ENCODE results near the gene RAD51B. TPM values are rescaled to one million over a fixed set of nuclear protein-coding genes. Genes with fewer than 3 reads are reported as not detected.
A peak's percentile ranks its signal among the peaks of the same experiment; 100 is the strongest.

Gene RAD51B
- total and polyA plus RNA-seq, 3 donors from 2014 or later: 5.5 to 22.5 (median 19.1) TPM

DNA sequence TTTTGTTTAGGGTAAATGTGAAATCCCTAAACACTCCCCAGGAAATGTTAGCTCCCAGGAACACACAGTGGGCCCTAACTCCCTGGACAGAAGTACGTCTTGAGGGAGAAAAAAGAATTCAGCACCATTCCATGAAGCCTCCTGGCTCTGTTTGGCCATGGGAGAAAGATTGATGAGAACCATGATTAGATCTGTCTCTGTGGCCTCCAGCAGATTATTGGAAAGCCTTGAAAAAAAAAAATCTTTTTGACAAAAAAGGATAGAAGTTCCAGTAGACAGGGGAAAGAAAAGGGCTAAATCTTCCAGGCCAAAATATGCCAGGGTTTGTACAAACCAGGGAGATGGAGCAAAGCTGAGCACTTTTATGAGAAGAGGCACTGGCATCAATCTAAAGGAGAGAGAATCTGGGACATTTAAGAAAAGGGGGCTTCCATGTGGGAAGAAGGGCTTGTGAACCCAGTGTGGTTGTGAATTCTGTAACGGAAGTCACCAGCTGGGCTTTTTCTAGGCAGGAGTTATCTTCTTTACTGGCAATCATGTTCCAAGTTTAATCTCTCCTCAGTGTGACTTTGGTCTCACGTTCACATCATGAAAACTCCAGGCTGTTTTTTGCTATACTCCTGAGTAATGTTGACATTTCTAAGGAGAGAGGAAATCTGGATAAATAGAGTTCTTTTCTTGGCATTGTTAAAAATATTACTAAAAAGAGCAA is 426.7 kb downstream of the RAD51B start:
- TF ChIP-seq, protein P1, sequence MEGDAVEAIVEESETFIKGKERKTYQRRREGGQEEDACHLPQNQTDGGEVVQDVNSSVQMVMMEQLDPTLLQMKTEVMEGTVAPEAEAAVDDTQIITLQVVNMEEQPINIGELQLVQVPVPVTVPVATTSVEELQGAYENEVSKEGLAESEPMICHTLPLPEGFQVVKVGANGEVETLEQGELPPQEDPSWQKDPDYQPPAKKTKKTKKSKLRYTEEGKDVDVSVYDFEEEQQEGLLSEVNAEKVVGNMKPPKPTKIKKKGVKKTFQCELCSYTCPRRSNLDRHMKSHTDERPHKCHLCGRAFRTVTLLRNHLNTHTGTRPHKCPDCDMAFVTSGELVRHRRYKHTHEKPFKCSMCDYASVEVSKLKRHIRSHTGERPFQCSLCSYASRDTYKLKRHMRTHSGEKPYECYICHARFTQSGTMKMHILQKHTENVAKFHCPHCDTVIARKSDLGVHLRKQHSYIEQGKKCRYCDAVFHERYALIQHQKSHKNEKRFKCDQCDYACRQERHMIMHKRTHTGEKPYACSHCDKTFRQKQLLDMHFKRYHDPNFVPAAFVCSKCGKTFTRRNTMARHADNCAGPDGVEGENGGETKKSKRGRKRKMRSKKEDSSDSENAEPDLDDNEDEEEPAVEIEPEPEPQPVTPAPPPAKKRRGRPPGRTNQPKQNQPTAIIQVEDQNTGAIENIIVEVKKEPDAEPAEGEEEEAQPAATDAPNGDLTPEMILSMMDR (IDR thresholded peaks at IDR 0.05): no peak
- no peak for TF ChIP-seq POLR2A (IDR thresholded peaks at IDR 0.05)
- Histone ChIP-seq H3K4me1 (peaks cover 66% of the 10 kb centered on the region), H3K27ac (peak overlapping the region; percentile 76 to 79), H3K27me3 (no peaks in the 10 kb centered on the region), H3K36me3 (ENCODE audit: low read depth, missing control alignments) (no peaks in the 10 kb centered on the region), H3K9me3 (no peaks in the 10 kb centered on the region), H3K4me3 (no peak overlapping the region)
- WGBS, 2 donors: 30 to 39% methylated on average over 3 of the region's 3 CpGs
- peak; percentile 46 for DNase-seq
- intact Hi-C loops (cut with DNase I; ENCODE audit: low total_unique reads): loop anchor here (5.0 to 10.0 kb wide), 3 partner anchors 301 to 569 kb away; no protein-coding TSS in a partner anchor

DNA sequence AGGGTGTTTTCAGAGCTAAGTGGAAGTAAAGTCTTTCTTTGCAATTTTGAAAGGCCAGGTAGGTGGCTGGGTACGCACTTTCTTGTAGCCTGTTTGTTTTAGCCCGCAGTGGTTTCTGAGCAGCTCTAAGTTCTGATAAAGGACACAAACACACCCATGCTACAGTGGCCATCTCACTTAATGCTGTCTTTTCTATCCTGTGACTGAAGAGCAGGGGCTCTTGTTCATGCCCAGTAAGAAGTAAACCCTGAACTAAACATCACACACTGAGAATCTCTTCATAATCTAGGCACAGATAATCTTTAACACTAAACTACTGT is 427.2 kb downstream of the RAD51B start:
- H3K27me3 ChIP-seq: no peaks in the 10 kb centered on the region

DNA sequence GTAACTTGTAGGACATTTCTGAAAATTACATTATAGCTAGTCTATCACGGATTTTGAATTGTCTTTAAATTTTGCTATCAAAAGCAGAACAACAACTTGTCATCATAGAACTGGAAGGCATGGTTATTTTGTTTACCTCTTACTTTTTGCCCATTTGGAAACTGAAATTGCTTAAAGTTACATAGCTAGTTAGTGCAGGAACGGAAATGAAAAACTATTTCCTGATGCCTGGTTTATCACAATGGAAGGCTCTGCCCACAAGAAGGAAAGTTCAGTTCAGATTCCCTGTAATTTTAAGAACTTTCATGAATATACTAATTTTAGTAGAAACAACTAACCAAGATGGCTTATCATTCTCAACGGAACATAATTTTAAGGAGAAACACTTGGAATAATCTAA is 427.7 kb downstream of the RAD51B start:
- no peak for TF ChIP-seq POLR2A (IDR thresholded peaks at IDR 0.05)
- TF ChIP-seq, protein P1 (IDR thresholded peaks at IDR 0.05): no peak
- peaks cover 70% of the 10 kb centered on the region for H3K4me1 ChIP-seq

More for the DNA sequence above, 427.2 kb downstream of the RAD51B start:
- TF ChIP-seq POLR2A (IDR thresholded peaks at IDR 0.05): no peak
- TF ChIP-seq, protein P1 (IDR thresholded peaks at IDR 0.05): no peak
- 30 to 48% methylated on average over 2 of the region's 2 CpGs for WGBS, 2 donors
- no peak for DNase-seq
- Histone ChIP-seq H3K9me3 (no peaks in the 10 kb centered on the region), H3K4me1 (peaks cover 70% of the 10 kb centered on the region), H3K27ac (peak overlapping the region; percentile 76 to 79), H3K36me3 (ENCODE audit: low read depth, missing control alignments) (no peaks in the 10 kb centered on the region), H3K4me3 (no peak overlapping the region)
- intact Hi-C loops (cut with DNase I; ENCODE audit: low total_unique reads): loop anchor here (5.0 to 10.0 kb wide), 3 partner anchors 302 to 568 kb away; no protein-coding TSS in a partner anchor

DNA sequence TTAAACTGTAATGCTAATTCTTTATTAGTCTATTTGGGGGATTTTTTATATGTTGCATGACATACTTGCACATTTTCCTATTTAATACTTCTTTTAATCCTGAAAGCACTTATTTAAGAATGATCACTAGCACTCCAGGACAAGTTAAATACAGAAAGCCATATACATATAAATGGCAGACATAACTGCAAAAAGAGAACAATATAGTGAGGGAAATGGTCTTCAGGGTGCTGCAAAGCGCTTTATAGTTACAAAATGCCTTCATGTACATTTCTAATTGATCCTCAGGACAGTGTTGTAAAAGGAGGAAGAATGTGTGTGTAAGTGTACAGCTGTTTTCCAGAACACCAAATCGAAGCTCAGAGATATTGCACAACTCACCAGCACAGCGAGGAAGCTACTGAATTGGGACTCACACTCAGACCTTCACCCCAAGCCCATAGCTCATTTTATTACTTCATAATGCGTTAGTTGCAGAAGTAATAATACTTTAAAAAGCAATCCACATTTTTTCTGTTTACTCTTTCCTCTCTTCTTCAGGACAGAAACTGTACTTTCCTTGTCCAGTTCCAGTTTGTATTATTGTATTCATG is 428.2 kb downstream of the RAD51B start:
- intact Hi-C loops (cut with DNase I; ENCODE audit: low total_unique reads): loop anchor here (5.0 to 10.0 kb wide), 3 partner anchors 303 to 567 kb away; no protein-coding TSS in a partner anchor
- no peaks in the 10 kb centered on the region for H3K9me3 ChIP-seq
- peaks cover 70% of the 10 kb centered on the region for H3K4me1 ChIP-seq
- TF ChIP-seq POLR2A (IDR thresholded peaks at IDR 0.05): no peak
- TF ChIP-seq, protein P1 (IDR thresholded peaks at IDR 0.05): no peak
- 55 to 58% methylated on average over 4 of the region's 4 CpGs for WGBS, 2 donors
- H3K27ac ChIP-seq: peak overlapping the region; percentile 76 to 79
- no peak for DNase-seq
- no peaks in the 10 kb centered on the region for H3K27me3 ChIP-seq
- H3K4me3 ChIP-seq: no peak overlapping the region
- H3K36me3 ChIP-seq (ENCODE audit: low read depth, missing control alignments): no peaks in the 10 kb centered on the region

More for the DNA sequence above, 427.7 kb downstream of the RAD51B start:
- intact Hi-C loops (cut with DNase I; ENCODE audit: low total_unique reads): loop anchor here (5.0 to 10.0 kb wide), 3 partner anchors 302 to 568 kb away; no protein-coding TSS in a partner anchor
- Histone ChIP-seq H3K27ac (peak overlapping the region; percentile 76 to 79), H3K36me3 (ENCODE audit: low read depth, missing control alignments) (no peaks in the 10 kb centered on the region), H3K27me3 (no peaks in the 10 kb centered on the region), H3K9me3 (no peaks in the 10 kb centered on the region), H3K4me3 (no peak overlapping the region)
- no peak for DNase-seq
- WGBS, 2 donors: 39 to 50% methylated on average over 3 of the region's 3 CpGs
